Stimulated activated CD4-positive, alpha-beta T cell treated with anti-CD3 and anti-CD28 coated beads, Interleukin-1b, Interleukin-23, amount 100 ng/mL, for 48 hours (primary cell): ENCODE data around the gene PGLYRP3.

Source experiments
- DNase-seq: peaks from one replicate; pipeline ENCODE4 v3.0.0-alpha.2; 2020

PGLYRP3 gene

GRCh38 chr1:153312570-153313186 lies at the start of gene PGLYRP3:
TSS of gene PGLYRP3 (minus strand) at chr1:153312952. CDS start at chr1:153310665, 2,287 bp downstream.
- no peak for DNase-seq

DNA sequence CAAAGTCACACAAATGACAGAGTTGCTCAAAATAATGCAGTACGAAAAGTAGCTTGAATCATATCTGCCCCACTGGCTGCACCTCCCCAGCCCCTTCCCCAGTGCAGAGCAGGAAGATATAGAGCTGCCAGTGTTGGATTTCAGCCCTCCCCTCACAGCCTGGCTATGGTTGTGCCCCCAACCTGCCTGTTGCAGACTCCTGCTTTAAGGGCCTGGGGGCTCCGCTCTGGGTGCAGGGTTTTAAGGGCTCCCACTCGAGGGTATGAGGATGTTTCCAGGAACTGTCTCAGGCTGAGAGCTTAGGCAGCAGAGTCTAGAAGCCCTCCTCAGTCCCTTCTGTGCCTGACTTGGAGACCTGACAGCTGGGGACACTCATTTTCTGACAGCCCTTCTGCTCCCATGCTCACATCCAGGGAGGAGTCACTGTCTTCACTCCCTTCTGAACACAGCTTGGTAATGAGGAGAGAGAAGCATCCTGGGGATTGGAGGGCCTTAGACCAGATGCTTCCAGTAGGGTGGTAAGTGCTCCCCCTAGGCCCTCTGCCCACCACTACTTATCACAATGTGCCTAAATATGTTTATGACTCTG lies 49.5 kb upstream of the PGLYRP3 start:
- no peak for DNase-seq

DNA sequence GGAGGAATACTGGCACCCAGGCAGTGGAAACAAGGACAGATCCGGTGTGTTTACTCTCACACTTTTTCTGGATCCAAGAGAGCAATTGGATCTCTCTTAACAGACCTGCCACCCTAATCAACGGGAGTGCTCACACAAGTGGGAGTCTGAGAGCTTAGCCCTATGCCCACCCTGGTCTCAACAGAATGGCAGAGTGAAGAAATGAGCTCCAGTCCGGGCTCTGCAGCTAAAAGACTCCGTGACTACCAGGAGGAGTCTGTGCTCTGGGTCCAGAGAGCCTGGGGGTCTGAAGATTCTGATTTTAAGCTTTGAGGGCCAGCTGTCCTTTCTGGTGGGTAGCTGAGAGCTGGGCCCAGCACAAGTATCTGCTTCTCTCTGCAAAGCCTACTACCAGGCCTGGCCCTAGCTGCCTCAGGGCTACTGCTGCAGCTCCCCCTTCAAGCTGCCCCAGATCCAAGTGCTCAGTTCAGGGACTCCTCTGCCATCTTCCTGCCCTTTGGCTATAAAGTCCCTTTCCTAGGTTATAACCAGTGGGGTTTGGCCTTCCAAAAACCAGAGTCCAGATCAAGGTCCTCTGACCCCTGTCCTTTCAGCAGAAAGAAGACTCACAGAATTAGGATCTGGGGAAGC lies 48.8 kb upstream of the PGLYRP3 start:
- DNase-seq = no peak

DNA sequence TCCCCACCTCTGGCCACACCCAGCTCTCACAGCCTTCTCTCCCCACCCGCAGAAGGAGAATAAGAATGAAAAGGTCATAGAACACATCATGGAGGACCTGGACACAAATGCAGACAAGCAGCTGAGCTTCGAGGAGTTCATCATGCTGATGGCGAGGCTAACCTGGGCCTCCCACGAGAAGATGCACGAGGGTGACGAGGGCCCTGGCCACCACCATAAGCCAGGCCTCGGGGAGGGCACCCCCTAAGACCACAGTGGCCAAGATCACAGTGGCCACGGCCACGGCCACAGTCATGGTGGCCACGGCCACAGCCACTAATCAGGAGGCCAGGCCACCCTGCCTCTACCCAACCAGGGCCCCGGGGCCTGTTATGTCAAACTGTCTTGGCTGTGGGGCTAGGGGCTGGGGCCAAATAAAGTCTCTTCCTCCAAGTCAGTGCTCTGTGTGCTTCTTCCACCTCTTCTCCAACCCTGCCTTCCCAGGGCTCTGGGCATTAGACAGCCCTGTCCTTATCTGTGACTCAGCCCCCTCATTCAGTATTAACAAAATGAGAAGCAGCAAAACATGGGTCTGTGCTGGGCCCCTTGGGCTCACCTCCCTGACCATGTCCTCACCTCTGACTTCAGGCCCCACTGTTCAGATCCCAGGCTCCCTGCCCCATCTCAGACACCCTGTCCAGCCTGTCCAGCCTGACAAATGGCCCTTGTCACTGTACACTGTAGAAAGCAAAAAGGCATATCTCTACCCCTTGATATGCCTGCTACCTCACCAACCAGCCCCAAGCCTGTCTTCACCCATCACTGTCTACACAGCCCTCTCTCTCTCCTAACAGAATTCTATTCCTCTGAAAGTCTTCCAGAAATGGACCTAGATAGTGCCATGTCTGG lies 48.1 kb upstream of the PGLYRP3 start:
- DNase-seq = no peak

- no peak for DNase-seq
Measured at GRCh38 chr1:153360190-153360589, 47.4 kb upstream of the PGLYRP3 start.

GRCh38 chr1:153359241-153359640 lies 46.5 kb upstream of the PGLYRP3 start:
- no peak for DNase-seq

DNA sequence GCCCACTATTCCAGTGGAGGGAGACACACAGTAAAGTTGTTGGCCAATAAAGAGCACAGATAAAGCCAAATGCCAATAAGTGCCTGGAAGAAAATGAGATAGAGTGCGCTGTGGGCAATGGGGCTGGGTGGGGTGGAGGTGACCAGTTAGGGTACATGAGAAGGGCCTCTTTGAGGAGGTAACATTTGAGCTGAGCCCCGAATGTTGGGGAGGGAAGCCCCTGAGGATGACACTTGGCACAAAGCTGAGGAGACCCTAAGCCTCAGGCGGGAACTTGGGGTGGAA lies 45.9 kb upstream of the PGLYRP3 start:
- DNase-seq = no peak

DNA sequence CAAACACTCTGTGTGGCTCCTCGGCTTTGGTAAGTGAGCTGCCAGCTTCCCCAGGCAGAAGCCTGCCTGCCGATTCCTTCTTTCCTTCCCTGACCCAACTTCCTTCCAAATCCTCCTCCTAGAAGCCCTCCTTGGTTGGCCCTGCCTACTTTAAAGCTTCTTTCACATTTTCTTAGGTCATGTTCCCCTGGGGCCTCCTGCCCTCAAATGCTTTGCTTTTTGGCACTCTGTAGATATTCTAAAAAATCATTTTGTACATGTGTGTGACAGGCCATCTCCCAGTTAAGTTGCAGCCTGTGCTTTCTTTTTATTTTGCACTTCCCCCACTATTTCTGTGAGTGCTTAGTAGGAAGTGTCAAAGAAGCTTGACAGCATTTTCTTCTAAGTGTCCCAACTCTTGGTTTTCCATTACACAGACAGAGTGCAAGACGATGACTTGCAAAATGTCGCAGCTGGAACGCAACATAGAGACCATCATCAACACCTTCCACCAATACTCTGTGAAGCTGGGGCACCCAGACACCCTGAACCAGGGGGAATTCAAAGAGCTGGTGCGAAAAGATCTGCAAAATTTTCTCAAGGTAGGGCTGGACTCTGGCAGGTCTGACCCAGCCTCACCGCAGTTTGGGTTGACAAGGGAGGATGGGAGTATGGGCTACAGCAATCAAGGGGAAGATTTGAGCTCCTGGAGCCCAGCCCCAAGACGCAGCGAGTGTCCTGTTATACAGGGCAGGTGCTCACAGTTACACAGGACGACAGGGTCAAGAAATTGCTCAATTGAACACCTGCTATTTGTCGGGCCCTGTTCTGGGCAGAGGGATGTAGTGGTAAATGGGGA lies 45.3 kb upstream of the PGLYRP3 start, which contains the start of gene S100A9:
Gene S100A9 (plus strand): TSS at position 2 of the 838 bp plus-strand sequence. CDS start 430 bp downstream, at position 432.
- no peak for DNase-seq

DNA sequence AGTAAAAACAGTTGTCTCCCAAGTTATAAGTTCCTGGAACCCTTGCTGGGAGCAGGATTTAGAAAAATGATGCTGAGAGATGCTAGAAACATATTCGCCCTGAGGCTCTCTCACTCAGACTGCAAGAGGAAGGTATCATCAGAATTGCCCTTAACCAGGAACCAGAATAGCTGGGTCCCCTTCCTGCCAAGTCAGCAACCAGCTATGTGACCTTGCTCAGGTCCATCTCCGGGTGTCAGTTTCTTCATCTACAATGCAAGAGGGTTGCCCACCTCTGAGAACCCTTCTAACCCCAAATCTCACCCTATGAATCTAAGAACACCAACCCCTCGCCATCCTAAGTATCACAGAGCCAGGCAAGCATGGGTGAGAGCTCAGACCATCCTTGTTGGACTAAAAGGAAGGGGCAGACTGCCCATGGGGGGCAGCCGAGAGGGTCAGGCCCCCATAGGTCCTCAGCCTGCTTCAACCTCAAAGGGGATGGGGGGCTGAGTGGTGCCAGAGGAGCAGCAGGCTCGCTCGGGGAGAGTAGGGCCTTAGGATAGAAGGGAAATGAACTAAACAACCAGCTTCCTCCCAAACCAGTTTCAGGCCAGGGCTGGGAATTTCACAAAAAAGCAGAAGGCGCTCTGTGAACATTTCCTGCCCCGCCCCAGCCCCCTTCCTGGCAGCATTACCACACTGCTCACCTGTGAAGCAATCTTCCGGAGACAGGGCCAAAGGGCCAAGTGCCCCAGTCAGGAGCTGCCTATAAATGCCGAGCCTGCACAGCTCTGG lies 44.5 kb upstream of the PGLYRP3 start:
- DNase-seq = no peak

GRCh38 chr1:153356392-153357075 lies 43.8 kb upstream of the PGLYRP3 start:
- no peak for DNase-seq

DNA sequence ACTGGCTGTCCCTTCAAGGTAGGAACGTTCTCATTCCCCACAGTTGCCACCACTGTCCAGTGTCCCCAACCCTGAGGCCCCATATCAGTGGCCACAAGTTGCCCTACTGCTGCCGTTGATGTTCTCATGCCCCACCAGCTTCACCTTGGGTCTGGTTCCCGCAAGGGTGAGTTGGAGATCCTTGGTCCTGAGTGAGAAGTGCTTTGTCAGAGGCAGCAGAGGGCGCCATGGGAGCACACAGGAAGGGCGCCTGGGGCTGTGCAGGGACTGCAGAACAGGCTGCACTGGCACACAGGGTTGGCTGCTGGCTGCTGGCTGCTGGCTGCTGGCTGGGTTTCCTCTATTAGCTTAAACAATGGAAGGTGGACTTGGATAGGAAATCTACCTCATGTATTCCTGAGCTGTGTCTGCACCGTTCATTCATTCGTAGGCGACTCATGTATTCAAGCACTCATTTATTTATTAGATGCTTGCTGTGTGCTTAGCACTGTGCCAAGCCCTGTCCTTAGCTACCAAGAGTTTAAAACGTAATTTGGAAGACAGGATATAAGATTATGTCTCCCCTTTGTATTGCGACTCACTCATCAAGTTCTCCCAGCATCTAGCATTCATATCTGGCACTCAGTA lies 42.8 kb upstream of the PGLYRP3 start:
- peak; percentile 55 for DNase-seq

DNA sequence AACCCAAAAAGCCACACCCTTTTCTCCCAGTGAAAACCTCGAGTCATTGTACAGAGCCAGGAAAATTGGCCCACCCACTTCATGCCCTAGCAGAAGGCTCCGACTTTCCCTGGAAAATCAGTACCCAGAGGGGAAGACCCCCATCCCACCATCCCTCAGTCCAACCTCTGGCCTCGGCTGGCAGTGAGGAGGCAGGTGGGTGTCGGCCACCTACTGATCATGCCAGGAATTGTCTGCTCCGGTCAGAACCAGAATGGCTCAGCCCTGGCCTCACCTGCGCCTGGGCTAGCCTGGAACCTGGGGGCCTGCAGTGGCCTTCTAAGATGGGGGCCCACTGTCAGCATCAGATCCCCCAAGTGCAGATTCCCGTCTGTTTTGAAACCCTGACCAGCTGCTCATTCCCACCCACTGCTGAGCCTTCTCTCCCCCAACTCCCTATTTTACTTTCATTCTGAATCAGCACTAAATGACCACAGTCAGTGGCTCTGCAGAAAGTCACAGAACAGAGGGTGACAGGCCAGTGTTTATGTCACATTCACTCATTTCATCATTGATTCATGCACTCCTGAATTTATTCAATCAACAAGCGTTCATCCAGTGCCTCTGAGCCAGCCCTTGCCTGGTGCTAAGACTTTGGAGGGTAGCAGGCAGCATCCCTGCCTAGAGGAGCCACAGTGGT lies 41.9 kb upstream of the PGLYRP3 start:
- DNase-seq = no peak

GRCh38 chr1:153353226-153353947 lies 40.6 kb upstream of the PGLYRP3 start:
- DNase-seq = no peak

- peak; percentile 64 for DNase-seq
Measured at GRCh38 chr1:153352523-153352922, 39.8 kb upstream of the PGLYRP3 start.

- no peak for DNase-seq
Measured at GRCh38 chr1:153350321-153350957, 37.7 kb upstream of the PGLYRP3 start.

DNA sequence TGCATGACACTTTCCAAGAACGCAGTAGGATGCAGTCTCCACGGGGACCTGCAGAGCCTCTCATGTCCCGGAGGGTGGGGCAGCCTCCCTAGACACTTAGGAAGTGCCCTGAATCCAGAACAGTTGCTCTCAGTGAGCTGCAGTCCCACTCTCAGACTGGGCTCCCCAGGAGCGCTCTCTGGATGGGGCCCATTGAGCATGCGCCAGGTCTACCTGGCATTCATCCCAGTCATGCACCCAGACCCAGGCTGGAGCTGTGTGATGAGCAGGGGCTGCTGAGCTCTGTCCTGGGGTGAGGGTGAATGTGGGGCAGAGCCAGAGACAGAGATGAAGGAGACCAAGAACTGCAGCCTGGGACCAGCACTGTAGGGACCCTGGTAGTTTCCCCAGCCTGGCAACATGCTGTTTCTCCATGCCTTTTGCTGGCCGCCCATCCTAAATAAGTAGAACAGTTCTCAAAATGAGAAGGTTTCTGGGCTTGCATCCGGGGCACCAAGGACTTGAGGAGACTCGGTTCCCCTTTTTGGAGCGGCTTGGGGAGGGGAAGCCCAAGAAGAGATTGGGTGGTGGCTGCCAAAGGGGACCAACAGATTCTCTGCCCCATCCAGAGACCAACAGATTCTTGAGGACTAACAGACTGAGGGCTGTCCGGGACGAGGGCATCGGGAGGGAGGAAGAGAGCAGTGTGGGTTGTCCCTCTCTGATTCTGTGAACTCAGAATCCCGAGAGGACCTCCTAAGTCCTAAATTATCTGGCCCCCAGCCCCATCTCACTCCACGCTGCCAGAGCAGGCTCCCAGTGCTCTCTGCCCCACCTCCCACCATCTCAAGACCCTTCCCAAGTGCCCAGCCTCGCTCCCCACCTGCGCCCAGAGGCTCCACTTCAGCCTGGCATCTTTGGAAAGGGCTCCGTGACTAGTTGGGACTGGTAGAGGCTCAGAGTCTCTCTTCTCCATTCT lies 36.9 kb upstream of the PGLYRP3 start:
- no peak for DNase-seq

GRCh38 chr1:153348511-153349362 lies 36.0 kb upstream of the PGLYRP3 start, which contains the start of gene PGLYRP4:
TSS of gene PGLYRP4 (minus strand) at chr1:153348841. CDS start at chr1:153347932, 909 bp downstream.
- no peak for DNase-seq
